ENCODE measurements around the gene SHBG.

SHBG gene

DNA sequence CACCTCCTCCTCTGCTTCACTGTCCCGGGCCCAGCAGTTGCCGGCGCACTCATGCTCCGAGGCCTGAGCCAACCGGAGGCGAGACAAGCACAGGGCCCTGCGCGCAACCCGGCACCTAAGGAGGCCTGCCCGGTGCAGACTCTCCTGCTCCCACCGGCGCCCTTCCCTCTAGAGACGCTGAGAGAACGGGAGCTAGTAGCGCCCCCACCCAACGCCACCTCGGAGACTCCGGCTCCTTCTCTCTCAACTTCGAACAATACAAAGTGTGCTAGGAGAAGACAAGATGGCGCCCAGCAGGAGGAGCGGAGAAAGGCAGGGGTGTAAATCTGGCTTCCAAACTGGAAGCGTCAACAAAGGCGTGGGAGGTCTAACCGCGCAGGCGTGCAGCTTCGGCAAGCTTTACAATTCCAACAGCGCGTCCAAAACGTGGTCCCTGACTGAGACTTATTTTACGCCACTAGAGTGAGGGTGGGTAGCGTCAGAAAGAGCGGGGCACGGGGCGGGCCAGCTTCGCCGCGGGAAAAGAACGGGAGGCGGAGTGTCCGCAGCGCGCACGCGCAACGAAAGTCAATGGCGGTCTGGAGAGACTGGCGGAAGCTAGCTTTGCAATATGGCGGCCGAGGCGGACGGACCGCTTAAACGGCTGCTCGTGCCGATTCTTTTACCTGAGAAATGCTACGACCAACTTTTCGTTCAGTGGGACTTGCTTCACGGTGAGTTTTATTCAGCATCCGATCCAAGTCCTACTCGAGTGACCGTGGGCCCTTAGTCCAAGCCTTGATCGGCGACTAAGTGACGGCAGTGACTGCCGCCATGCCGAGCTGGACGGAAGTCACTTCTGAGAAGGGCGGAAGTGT lies 46.5 kb upstream of the SHBG start, which contains the start of gene MPDU1:
Gene MPDU1, plus strand, starts transcription at position 600 of the 857 bp plus-strand sequence. Its CDS starts 11 bp downstream, at position 611.
- H2AFZ ChIP-seq (ENCODE audit: low read depth, low read length, severe bottlenecking), result peak within 1 kb of the TSS; percentile 69

DNA sequence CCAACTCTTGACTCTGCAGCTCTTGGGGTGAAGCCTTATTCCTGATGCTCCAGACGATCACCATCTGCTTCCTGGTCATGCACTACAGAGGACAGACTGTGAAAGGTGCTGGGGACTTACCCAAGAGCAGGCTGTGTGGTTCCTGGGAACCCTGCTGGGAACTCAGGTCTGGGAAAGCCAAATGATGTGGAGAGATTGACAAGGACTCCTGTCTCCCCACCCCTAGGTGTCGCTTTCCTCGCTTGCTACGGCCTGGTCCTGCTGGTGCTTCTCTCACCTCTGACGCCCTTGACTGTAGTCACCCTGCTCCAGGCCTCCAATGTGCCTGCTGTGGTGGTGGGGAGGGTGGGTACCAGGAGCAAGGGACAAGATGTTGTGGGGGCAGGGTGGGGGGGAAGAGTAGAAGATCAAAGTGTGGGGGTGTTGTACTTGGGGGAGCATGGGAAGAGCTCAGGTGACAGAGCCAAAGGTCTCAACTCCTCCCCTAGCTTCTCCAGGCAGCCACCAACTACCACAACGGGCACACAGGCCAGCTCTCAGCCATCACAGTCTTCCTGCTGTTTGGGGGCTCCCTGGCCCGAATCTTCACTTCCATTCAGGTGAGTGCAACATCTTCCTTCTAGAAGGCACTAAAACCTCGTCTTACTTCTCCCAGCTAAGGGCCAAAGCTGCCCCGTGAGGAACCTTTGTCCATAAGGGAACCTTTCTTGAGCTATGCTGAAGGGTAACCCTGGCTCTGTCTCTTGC lies 43.1 kb upstream of the SHBG start:
- H3K9me2 ChIP-seq (replicated peaks; ENCODE audit: insufficient read depth, low read length), result no peaks in the 10 kb centered on the region
- H3K9me3 ChIP-seq (ENCODE audit: insufficient read depth, low read length), result no peaks in the 10 kb centered on the region
- H3K36me3 ChIP-seq (ENCODE audit: low read length), result no peaks in the 10 kb centered on the region
- H3K4me3 ChIP-seq (ENCODE audit: insufficient read depth, low read length, poor library complexity, severe bottlenecking), result no peak overlapping the region
- no peak overlapping the region for H2AFZ ChIP-seq (ENCODE audit: low read depth, low read length, severe bottlenecking)
- no peak for TF ChIP-seq EZH2phosphoT487 (conservative IDR thresholded peaks at IDR 0.05; ENCODE audit: low read length)
- TF ChIP-seq, protein P1, sequence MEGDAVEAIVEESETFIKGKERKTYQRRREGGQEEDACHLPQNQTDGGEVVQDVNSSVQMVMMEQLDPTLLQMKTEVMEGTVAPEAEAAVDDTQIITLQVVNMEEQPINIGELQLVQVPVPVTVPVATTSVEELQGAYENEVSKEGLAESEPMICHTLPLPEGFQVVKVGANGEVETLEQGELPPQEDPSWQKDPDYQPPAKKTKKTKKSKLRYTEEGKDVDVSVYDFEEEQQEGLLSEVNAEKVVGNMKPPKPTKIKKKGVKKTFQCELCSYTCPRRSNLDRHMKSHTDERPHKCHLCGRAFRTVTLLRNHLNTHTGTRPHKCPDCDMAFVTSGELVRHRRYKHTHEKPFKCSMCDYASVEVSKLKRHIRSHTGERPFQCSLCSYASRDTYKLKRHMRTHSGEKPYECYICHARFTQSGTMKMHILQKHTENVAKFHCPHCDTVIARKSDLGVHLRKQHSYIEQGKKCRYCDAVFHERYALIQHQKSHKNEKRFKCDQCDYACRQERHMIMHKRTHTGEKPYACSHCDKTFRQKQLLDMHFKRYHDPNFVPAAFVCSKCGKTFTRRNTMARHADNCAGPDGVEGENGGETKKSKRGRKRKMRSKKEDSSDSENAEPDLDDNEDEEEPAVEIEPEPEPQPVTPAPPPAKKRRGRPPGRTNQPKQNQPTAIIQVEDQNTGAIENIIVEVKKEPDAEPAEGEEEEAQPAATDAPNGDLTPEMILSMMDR (IDR thresholded peaks at IDR 0.05; ENCODE audit: insufficient read depth, low read length, poor library complexity, severe bottlenecking), result peak; percentile 37
- peaks cover 34% of the 10 kb centered on the region for H3K79me2 ChIP-seq (ENCODE audit: insufficient read depth, low read length)
- H3F3A ChIP-seq (ENCODE audit: insufficient read depth), result no peaks in the 10 kb centered on the region
- no peaks in the 10 kb centered on the region for H4K20me1 ChIP-seq (ENCODE audit: low read depth, low read length)
- H3K4me2 ChIP-seq (ENCODE audit: low read depth, low read length, poor library complexity, severe bottlenecking), result no peak overlapping the region
- H3K9ac ChIP-seq (ENCODE audit: low read length), result no peak overlapping the region
- H3K27ac ChIP-seq (ENCODE audit: low read depth, low read length), result no peak overlapping the region
- no peaks in the 10 kb centered on the region for H3K27me3 ChIP-seq (ENCODE audit: low read length)

More for the DNA sequence above, 46.5 kb upstream of the SHBG start, which contains the start of gene MPDU1:
- H3K36me3 ChIP-seq (ENCODE audit: low read length), result no peaks in the 10 kb centered on the region
- TF ChIP-seq, protein P1 (IDR thresholded peaks at IDR 0.05; ENCODE audit: insufficient read depth, low read length, poor library complexity, severe bottlenecking), result no peak
- no peak for TF ChIP-seq EZH2phosphoT487 (conservative IDR thresholded peaks at IDR 0.05; ENCODE audit: low read length)
- no peaks in the 10 kb centered on the region for H4K20me1 ChIP-seq (ENCODE audit: low read depth, low read length)
- peak within 1 kb of the TSS; percentile 68 for H3K4me2 ChIP-seq (ENCODE audit: low read depth, low read length, poor library complexity, severe bottlenecking)
- peak within 1 kb of the TSS; percentile 77 for H3K9ac ChIP-seq (ENCODE audit: low read length)
- H3K9me3 ChIP-seq (ENCODE audit: insufficient read depth, low read length), result no peaks in the 10 kb centered on the region
- H3K4me3 ChIP-seq (ENCODE audit: insufficient read depth, low read length, poor library complexity, severe bottlenecking), result peak within 1 kb of the TSS; percentile 65
- H3F3A ChIP-seq (ENCODE audit: insufficient read depth), result peaks cover 29% of the 10 kb centered on the region
- H3K27me3 ChIP-seq (ENCODE audit: low read length), result no peaks in the 10 kb centered on the region
- peak within 1 kb of the TSS; percentile 88 for H3K27ac ChIP-seq (ENCODE audit: low read depth, low read length)
- H3K9me2 ChIP-seq (replicated peaks; ENCODE audit: insufficient read depth, low read length), result no peaks in the 10 kb centered on the region
- H3K79me2 ChIP-seq (ENCODE audit: insufficient read depth, low read length), result peaks cover 34% of the 10 kb centered on the region

- TF ChIP-seq, protein P1 (IDR thresholded peaks at IDR 0.05; ENCODE audit: insufficient read depth, low read length, poor library complexity, severe bottlenecking), result no peak
- no peak for TF ChIP-seq EZH2phosphoT487 (conservative IDR thresholded peaks at IDR 0.05; ENCODE audit: low read length)
- no peaks in the 10 kb centered on the region for H4K20me1 ChIP-seq (ENCODE audit: low read depth, low read length)
- H2AFZ ChIP-seq (ENCODE audit: low read depth, low read length, severe bottlenecking), result no peak overlapping the region
- no peaks in the 10 kb centered on the region for H3F3A ChIP-seq (ENCODE audit: insufficient read depth)
- H3K27me3 ChIP-seq (ENCODE audit: low read length), result no peaks in the 10 kb centered on the region
- no peak overlapping the region for H3K9ac ChIP-seq (ENCODE audit: low read length)
- H3K79me2 ChIP-seq (ENCODE audit: insufficient read depth, low read length), result peaks cover 28% of the 10 kb centered on the region
- H3K27ac ChIP-seq (ENCODE audit: low read depth, low read length), result no peak overlapping the region
- no peak overlapping the region for H3K4me2 ChIP-seq (ENCODE audit: low read depth, low read length, poor library complexity, severe bottlenecking)
- no peaks in the 10 kb centered on the region for H3K9me2 ChIP-seq (replicated peaks; ENCODE audit: insufficient read depth, low read length)
- H3K9me3 ChIP-seq (ENCODE audit: insufficient read depth, low read length), result no peaks in the 10 kb centered on the region
- no peak overlapping the region for H3K4me3 ChIP-seq (ENCODE audit: insufficient read depth, low read length, poor library complexity, severe bottlenecking)
- H3K36me3 ChIP-seq (ENCODE audit: low read length), result no peaks in the 10 kb centered on the region
These were observed 42.3 kb upstream of the SHBG start for GRCh38 chr17:7587420-7588151.

All from SU-DHL-6 (cell line).